ENCODE measurements around the gene NDUFS6.

Gene NDUFS6

DNA sequence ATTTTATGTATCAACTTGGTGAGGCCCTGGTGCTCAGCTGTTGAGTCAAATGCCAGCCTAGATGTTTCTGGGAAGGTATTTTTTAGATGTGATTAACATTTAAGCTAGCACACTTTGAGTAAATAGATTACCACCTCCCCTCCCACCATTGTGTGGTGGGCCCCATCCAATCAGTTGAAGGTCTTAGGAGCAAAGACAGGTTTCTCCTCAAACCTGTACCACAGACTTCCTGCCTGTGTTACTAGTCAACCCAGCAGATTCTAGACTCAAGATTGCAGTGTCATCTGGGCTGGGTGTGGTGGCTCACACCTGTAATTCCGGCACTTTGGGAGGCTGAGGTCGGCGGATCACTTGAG, 35.3 kb upstream of the NDUFS6 start:
- DNase-seq (ENCODE audit: low read depth): no peak

GRCh38 chr5:1767524-1768282, 33.5 kb upstream of the NDUFS6 start:
- no peak for DNase-seq (ENCODE audit: low read depth)

DNA sequence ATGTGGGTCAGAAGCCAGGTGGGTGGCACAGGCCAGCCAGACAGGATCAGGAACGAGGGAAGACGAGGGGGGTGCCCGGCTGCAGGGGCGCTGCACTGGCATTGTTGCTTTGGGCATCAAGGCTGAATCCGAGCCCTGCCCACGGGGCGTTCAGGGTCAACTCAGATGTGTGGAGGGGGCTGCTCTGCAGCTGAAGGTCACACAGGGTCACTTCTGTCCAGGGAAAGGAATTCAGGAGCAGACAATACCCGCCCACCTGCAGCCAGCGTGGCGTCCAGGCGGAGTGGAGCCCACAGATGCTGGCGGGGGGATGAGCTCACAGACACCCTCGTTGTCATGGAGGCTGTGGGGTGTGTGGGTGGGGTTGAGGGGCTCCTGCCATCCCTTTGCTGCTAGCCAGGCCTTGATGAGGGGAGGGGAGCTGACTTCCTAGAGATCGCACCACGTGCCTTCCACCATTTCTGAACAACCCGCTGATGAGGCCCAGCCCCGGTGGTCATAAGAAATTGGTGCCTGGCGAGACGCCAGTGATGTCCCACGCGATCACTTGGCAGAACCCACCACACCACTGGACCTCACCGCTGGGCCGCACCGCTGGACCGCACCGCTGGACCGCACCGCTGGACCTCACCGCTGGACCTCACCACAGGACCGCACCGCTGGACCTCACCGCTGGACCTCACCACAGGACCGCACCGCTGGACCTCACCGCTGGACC, 32.8 kb upstream of the NDUFS6 start:
- no peak for DNase-seq (ENCODE audit: low read depth)

DNA sequence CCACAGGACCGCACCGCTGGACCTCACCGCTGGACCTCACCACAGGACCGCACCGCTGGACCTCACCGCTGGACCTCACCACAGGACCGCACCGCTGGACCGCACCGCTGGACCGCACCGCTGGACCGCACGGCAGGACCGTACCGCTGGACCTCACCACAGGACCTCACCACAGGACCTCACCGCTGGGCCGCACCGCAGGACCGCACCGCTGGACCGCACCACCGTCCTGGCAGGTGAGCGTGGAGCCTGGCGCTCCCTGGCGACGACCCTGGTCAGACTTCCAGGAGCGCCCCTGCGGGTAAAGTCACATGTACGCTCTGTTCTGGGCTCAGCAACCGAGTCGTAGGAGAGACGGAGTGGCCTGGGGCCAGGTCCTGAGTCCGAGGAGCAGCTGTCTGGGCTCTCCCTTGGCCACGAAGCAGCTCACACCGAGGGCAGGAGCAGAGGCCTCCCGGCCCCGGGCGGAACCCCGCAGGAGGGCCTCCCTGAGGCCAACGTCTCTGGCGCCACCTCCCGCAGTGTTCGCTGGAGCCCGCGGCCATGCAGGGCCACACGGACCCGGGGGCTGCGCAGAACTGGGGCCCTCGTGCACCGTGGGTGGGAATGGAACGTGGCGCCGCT, 32.1 kb upstream of the NDUFS6 start:
- DNase-seq (ENCODE audit: low read depth): no peak

- DNase-seq (ENCODE audit: low read depth): no peak
Observed at GRCh38 chr5:1769752-1770442, 31.3 kb upstream of the NDUFS6 start.

- no peak for DNase-seq (ENCODE audit: low read depth)
Observed at GRCh38 chr5:1770443-1770802, 30.8 kb upstream of the NDUFS6 start.

DNA sequence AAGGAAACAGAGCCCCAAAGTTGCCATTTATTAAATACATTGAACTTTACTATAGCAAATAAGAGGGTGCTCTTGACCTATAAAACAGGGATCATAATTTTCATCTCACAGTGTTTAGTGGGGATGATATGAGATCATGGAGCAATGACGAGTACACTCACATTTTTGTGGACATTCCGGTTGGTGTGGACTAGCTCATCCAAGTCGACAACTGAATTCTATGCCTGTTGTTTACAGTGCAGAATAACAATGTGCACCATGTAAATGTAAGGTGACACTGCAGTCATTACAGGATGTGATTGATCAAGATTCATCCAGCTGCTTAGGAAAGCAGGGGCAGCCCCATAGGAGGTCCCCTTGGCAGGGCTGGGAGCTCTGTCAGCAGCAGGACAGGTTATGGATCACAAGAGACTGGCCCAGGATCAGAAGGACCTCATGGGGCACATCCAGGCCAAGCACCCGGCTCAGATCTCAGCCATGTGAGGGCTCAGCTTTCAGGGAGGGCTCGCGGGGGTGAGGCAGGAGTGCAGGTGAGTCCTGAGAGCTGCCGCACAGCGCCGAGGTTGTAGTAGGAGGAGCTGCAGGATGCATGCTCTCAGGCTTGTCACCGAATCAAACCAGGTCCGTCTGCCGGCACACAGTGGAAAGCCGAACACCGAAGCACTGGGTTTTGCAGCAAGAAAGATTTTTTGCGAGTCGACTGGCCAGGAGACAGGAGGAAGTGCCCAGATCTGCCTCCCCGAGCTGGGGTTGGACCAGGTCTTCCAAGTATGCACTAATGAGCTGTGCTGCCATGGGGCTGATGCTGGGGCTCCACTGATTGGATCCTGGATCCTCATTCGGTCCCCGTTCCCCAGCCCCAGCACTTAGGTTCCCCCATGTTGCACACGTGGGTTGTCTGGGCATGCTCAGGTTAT, 29.8 kb upstream of the NDUFS6 start:
- no peak for DNase-seq (ENCODE audit: low read depth)

DNA sequence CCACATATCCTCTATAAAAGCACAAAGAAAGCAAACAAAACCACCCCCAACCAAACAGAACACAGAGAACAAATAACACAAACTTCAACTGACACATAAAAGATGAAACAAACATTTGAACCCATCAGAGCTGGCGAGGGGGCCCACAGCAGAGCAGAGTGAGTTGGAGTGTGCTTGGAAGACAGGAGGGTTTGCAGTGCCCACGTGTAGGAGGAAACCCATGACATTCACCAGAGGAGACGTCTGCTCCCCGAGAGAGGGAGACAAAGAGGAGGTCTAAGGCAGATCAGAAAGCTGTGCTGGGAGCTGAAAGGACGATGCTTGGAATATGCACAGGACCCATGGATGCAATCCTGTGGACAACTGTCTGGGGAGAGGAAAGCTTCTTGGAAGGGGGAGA, 28.6 kb upstream of the NDUFS6 start:
- no peak for DNase-seq (ENCODE audit: low read depth)

DNA sequence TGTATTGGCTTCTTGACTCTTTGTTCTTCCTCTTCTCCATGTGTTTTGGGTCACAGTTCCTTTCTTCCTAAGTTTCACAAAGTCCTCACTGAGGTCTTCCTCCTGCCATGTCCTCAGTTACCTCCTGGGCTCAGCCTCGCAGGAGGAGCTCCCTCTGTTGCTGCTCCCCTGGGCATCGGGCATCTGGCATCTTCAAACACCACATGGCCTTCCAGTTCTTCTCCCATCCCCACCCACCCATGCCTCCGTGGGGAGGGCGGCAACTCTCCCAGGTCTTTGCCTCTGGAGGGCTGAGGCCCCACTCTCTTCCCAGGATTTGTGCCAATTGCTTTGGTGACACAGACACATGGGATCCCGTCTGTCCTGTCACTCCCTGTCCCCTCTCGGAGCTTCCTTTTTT, 24.4 kb upstream of the NDUFS6 start:
- DNase-seq (ENCODE audit: low read depth): no peak

DNA sequence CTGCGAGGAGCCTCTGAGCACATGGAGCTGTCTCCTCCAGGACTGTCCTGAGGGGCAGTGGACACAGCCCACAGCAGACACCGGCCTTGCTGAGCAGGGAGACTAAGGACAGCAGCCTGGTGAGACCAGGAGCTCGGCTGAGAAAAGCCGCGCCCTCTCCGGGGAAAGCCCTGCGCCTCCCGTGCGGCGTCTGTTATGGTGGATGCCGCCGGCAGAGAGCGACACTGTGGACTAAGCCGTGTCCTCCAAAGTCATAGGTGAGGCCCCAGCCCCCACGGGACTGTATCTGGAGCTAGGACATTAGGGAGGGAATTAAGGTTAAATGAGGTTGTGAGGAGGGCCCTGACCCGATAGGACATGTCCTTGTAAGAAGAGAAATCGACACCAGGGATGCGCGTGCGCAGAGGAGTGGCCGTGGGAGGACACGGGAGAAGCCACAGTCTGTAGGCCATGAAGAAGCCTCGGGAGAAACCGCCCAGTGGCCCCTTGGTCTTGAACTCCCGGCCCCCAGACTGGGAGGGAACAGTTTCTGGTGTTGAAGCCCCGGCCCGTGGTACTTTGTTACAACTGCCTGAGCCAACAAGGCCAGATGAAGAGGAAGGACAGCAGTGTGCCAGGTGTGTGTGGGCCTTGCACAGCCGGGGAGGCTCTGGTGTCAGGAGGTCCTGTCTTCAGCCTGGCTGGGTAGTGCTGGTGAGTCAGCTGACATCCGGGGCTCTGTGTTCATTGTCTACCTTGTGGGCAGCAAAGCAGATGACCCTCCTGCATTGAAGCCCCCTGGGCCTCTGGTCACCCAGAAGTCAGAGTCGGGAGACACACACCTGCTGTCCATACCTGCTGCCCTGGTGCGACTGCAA, 23.7 kb upstream of the NDUFS6 start:
- no peak for DNase-seq (ENCODE audit: low read depth)

GRCh38 chr5:1778138-1779020, 22.8 kb upstream of the NDUFS6 start:
- DNase-seq (ENCODE audit: low read depth): no peak

- DNase-seq (ENCODE audit: low read depth): no peak
Observed at GRCh38 chr5:1779021-1779680, 22.1 kb upstream of the NDUFS6 start.

- DNase-seq (ENCODE audit: low read depth): no peak
Observed at GRCh38 chr5:1779782-1780613, 21.2 kb upstream of the NDUFS6 start.

- DNase-seq (ENCODE audit: low read depth): no peak
Observed at GRCh38 chr5:1780614-1780930, 20.6 kb upstream of the NDUFS6 start.

DNA sequence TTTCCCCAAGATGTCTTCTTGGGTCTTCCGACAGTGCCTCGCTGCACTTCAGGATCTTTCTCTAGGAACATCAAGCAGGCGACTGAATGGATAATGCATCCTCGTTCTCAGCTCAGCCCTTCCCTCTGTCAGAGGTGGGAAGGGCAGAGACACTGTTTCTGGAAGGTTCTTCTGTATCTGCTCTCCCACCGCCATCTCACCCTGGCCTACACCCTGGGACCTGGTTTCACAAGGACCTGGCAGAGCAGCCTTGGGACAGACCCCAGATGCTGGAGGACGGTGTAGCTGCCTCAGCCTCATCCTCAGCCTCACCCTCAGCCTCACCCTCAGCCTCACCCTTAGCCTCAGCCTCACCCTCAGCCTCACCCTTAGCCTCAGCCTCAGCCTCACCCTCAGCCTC, 20.1 kb upstream of the NDUFS6 start:
- DNase-seq (ENCODE audit: low read depth): no peak

GRCh38 chr5:1781726-1782384, 19.4 kb upstream of the NDUFS6 start:
- DNase-seq (ENCODE audit: low read depth): no peak

DNA sequence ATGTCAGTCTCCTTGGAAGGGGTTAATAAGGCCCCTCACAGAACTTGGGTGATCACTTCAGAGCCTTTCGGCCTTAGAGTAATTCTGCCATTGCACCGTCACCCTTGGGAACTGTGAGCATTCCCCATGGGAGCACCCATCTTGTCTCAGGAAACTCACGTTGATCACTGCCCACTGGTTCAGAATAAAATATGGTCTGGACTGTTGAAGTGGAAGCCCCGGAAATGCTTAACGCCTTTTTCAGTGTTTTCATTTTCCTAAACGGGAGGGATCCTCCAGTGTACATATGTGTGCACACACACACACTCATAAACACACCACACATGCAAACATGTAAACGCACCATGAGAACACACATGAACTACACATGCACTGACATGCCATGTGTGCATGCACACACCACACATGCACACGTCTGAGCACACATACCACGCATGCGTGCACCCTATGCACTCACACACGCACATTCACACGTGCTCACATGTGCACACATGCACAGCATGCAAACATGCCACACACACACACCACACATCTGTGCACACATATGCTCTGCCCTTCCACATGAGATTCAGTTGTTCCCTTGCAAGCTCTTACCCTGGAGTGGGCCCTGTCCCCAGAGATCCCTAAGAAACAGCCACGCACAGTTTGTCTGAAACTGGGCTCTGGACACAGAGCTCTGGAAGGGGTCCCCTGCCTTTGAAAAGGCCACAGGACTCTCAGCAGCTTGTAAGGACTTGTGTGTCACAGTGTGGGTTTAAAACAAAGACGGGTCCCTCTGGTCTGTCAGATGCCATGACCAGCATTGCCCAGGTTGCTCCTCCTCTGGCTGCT, 18.6 kb upstream of the NDUFS6 start:
- DNase-seq (ENCODE audit: low read depth): no peak

All from fibroblast of the conjunctiva (primary cell).